HG03060 (cell line): ENCODE measurements around the gene OSBPL10.

ENCODE experiments used
- ATAC-seq: cut with Tn5 transposase; IDR thresholded peaks from one replicate; pipeline ENCODE4 v1.9.1; 2021; ENCODE audit warnings: low read depth, moderate number of reproducible peaks; ENCODE audit not compliant: unreplicated experiment

The OSBPL10 gene

GRCh38 chr3:31729082-31729481 lies 252.0 kb downstream of the OSBPL10 start:
- ATAC-seq = no peak

GRCh38 chr3:31728403-31728802 lies 252.7 kb downstream of the OSBPL10 start:
- ATAC-seq = no peak

GRCh38 chr3:31725976-31726375 lies 255.1 kb downstream of the OSBPL10 start:
- no peak for ATAC-seq

- no peak for ATAC-seq
Observed at GRCh38 chr3:31725568-31725967, 255.5 kb downstream of the OSBPL10 start.

- ATAC-seq = no peak
Observed at GRCh38 chr3:31724651-31725050, 256.4 kb downstream of the OSBPL10 start.

- no peak for ATAC-seq
Observed at GRCh38 chr3:31724116-31724515, 256.9 kb downstream of the OSBPL10 start.

- no peak for ATAC-seq
Observed at GRCh38 chr3:31723701-31724100, 257.4 kb downstream of the OSBPL10 start.

- ATAC-seq = no peak
Observed at GRCh38 chr3:31721676-31722075, 259.4 kb downstream of the OSBPL10 start.

- no peak for ATAC-seq
Observed at GRCh38 chr3:31714495-31715280, 266.4 kb downstream of the OSBPL10 start.

GRCh38 chr3:31713816-31714215 lies 267.2 kb downstream of the OSBPL10 start:
- ATAC-seq = no peak

GRCh38 chr3:31710123-31710803 lies 270.8 kb downstream of the OSBPL10 start:
- ATAC-seq = no peak

- no peak for ATAC-seq
Observed at GRCh38 chr3:31709526-31709925, 271.5 kb downstream of the OSBPL10 start.

- ATAC-seq = no peak
Observed at GRCh38 chr3:31709005-31709404, 272.1 kb downstream of the OSBPL10 start.

- no peak for ATAC-seq
Observed at GRCh38 chr3:31707286-31707685, 273.8 kb downstream of the OSBPL10 start.

GRCh38 chr3:31705736-31706135 lies 275.3 kb downstream of the OSBPL10 start:
- ATAC-seq = no peak

- ATAC-seq = no peak
Observed at GRCh38 chr3:31704591-31705179, 276.4 kb downstream of the OSBPL10 start.

- no peak for ATAC-seq
Observed at GRCh38 chr3:31704156-31704555, 276.9 kb downstream of the OSBPL10 start.

GRCh38 chr3:31701286-31701685 lies 279.8 kb downstream of the OSBPL10 start:
- no peak for ATAC-seq

- ATAC-seq = no peak
Observed at GRCh38 chr3:31699309-31699953, 281.6 kb downstream of the OSBPL10 start.

GRCh38 chr3:31696815-31697548 lies 284.1 kb downstream of the OSBPL10 start:
- ATAC-seq = no peak

- no peak for ATAC-seq
Observed at GRCh38 chr3:31696009-31696297, 285.1 kb downstream of the OSBPL10 start.
